AG04450 (cell line): Measurements from ENCODE around the gene AOX1. TPM values are rescaled to one million over a fixed set of nuclear protein-coding genes. Genes with fewer than 3 reads are reported as not detected.

Experiments
- CTCF ChIA-PET: fragments of 300-600, 350-600 bp; formaldehyde crosslinking; extraction: SDS; loops from one replicate; lab custom pipeline; 2022; ENCODE audit warnings: antibody characterized with exemption, inconsistent platforms; lab: Charles Lee
- POLR2A ChIA-PET: fragments of 350-600 bp; formaldehyde crosslinking; extraction: SDS; loops from one replicate; lab custom pipeline; 2021; ENCODE audit warnings: antibody characterized with exemption, inconsistent platforms; lab: Yijun Ruan, JAX
- DNase-seq: peaks from one replicate; pipeline ENCODE4 v3.0.0-alpha.2; 2011; ENCODE audit warnings: low read depth, low spot score
- H3K27ac ChIP-seq: one replicate; pipeline ENCODE4 v1.5.1; 2012; ENCODE audit warnings: low read depth, low read length, control low read depth
- H3K27me3 ChIP-seq: one replicate; pipeline ENCODE4 v1.6.0; 2012; ENCODE audit warnings: low read length; ENCODE audit not compliant: control insufficient read depth, insufficient read depth
- H3K4me3 ChIP-seq: 2 replicates; pipeline ENCODE4 v1.5.1; 2011; ENCODE audit warnings: mild to moderate bottlenecking, low read depth, low read length, control low read depth
- H3K9me3 ChIP-seq: 2 replicates; pipeline ENCODE4 v1.5.1; 2012; ENCODE audit warnings: low read length; ENCODE audit not compliant: control insufficient read depth, insufficient read depth
- CTCF ChIP-seq: IDR thresholded peaks from 2 replicates; pipeline ENCODE4 v1.5.1; 2011; ENCODE audit warnings: low read depth, low read length, control low read depth, inconsistent platforms
- polyA plus RNA-seq: library from polyadenylated mRNA; depleted of rRNA; stranded (reverse); fragments of >200 nt; gene quantifications from 2 replicates; pipeline ENCODE4 v1.2.3, GENCODE V29; 2011

AOX1 gene
- polyA plus RNA-seq, 1 experiment: 7.9 TPM

- POLR2A ChIA-PET: no interaction called here
Measured at GRCh38 chr2:200661477-200661876, 75.7 kb downstream of the AOX1 start.

GRCh38 chr2:200662727-200663126, 76.9 kb downstream of the AOX1 start:
- H3K27me3 ChIP-seq: no peaks in the 10 kb centered on the region
- ChIA-PET CTCF (interaction anchor here (0.7 kb wide), 1 partner anchor 32 kb away, joined by 3 read pairs; no protein-coding TSS in a partner anchor), POLR2A (no interaction called here)
- TF ChIP-seq CTCF: no peak
- DNase-seq: no peak
- no peak overlapping the region for H3K27ac ChIP-seq
- H3K9me3 ChIP-seq: no peaks in the 10 kb centered on the region
- H3K4me3 ChIP-seq: no peak overlapping the region

More at GRCh38 chr2:200661477-200661876, 75.7 kb downstream of the AOX1 start:
- no peak for DNase-seq
- Histone ChIP-seq H3K27ac (no peak overlapping the region), H3K27me3 (no peaks in the 10 kb centered on the region), H3K4me3 (no peak overlapping the region), H3K9me3 (no peaks in the 10 kb centered on the region)
- CTCF ChIA-PET: no interaction called here
- TF ChIP-seq CTCF: no peak

GRCh38 chr2:200664770-200665494, 79.1 kb downstream of the AOX1 start:
- Histone ChIP-seq H3K4me3 (no peak overlapping the region), H3K27me3 (no peaks in the 10 kb centered on the region), H3K27ac (no peak overlapping the region), H3K9me3 (no peaks in the 10 kb centered on the region)
- POLR2A ChIA-PET: no interaction called here
- CTCF ChIA-PET: no interaction called here
- no peak for TF ChIP-seq CTCF
- DNase-seq: no peak

GRCh38 chr2:200665626-200666453, 80.0 kb downstream of the AOX1 start:
- ChIA-PET CTCF (interaction anchor here (0.8 to 0.9 kb wide), 2 partner anchors 38 to 90 kb away, joined by 3 to 5 read pairs; no protein-coding TSS in a partner anchor), POLR2A (no interaction called here)
- H3K9me3 ChIP-seq: no peaks in the 10 kb centered on the region
- no peak overlapping the region for H3K4me3 ChIP-seq
- no peak overlapping the region for H3K27ac ChIP-seq
- no peak for DNase-seq
- H3K27me3 ChIP-seq: no peaks in the 10 kb centered on the region
- no peak for TF ChIP-seq CTCF

- no peak for DNase-seq
- Histone ChIP-seq H3K9me3 (no peaks in the 10 kb centered on the region), H3K27me3 (no peaks in the 10 kb centered on the region), H3K27ac (no peak overlapping the region), H3K4me3 (no peak overlapping the region)
- CTCF ChIA-PET: no interaction called here
- no peak for TF ChIP-seq CTCF
- POLR2A ChIA-PET: no interaction called here
Measured at GRCh38 chr2:200667413-200667812, 81.6 kb downstream of the AOX1 start.
